ENCODE data around the gene STAB2.

Gene STAB2

GRCh38 chr12:103758310-103759089 lies 171.4 kb downstream of the STAB2 start:
- DNase-seq: no peak

- DNase-seq: no peak
Observed at GRCh38 chr12:103762473-103762872, 175.4 kb downstream of the STAB2 start.

GRCh38 chr12:103765322-103765721 lies 178.2 kb downstream of the STAB2 start:
- DNase-seq: no peak

- no peak for DNase-seq
Observed at GRCh38 chr12:103766028-103766427, 179.0 kb downstream of the STAB2 start.

- no peak for DNase-seq
Observed at GRCh38 chr12:103768467-103769123, 181.5 kb downstream of the STAB2 start.

GRCh38 chr12:103769240-103769945 lies 182.3 kb downstream of the STAB2 start:
- DNase-seq: no peak

GRCh38 chr12:103771466-103771865 lies 184.4 kb downstream of the STAB2 start:
- DNase-seq: peak; percentile 5

- no peak for DNase-seq
Observed at GRCh38 chr12:103772367-103773108, 185.5 kb downstream of the STAB2 start.

GRCh38 chr12:103773109-103773910 lies 186.2 kb downstream of the STAB2 start:
- DNase-seq: no peak

GRCh38 chr12:103774977-103775560 lies 188.0 kb downstream of the STAB2 start:
- no peak for DNase-seq

- DNase-seq: no peak
Observed at GRCh38 chr12:103778781-103779180, 191.7 kb downstream of the STAB2 start.

- DNase-seq: no peak
Observed at GRCh38 chr12:103779410-103780092, 192.5 kb downstream of the STAB2 start.

- no peak for DNase-seq
Observed at GRCh38 chr12:103780093-103780440, 193.0 kb downstream of the STAB2 start.

GRCh38 chr12:103780992-103781391 lies 193.9 kb downstream of the STAB2 start:
- DNase-seq: no peak

- DNase-seq: no peak
Observed at GRCh38 chr12:103782399-103782798, 195.3 kb downstream of the STAB2 start.

GRCh38 chr12:103783744-103784664 lies 196.9 kb downstream of the STAB2 start:
- DNase-seq: no peak

GRCh38 chr12:103785243-103786031 lies 198.4 kb downstream of the STAB2 start:
- DNase-seq: no peak

- no peak for DNase-seq
Observed at GRCh38 chr12:103786201-103786600, 199.1 kb downstream of the STAB2 start.

- no peak for DNase-seq
Observed at GRCh38 chr12:103791350-103791920, 204.4 kb downstream of the STAB2 start.
